Upper lobe of left lung (tissue), 6 donors: ENCODE measurements around the gene DLST. TPM values are rescaled to one million over a fixed set of nuclear protein-coding genes. Genes with fewer than 3 reads are reported as not detected.

Experiments used
- ATAC-seq, 2 donors: fragments of 200-7000 bp; cut with Tn5 transposase; one replicate each; pipeline ENCODE4 v1.9.1; 2022; ENCODE audit warnings: mild to moderate bottlenecking in 2 of 2, moderate library complexity in 2 of 2; ENCODE audit not compliant: low FRiP score in 2 of 2
- DNase-seq, 2 donors: peaks; one replicate each; pipeline ENCODE4 v3.0.0-alpha.2; 2019 to 2020
- H3K27ac ChIP-seq, 4 donors: fragments of 200-600 bp; sonication (generic); one replicate each; pipeline ENCODE4 v1.5.1; 2016 to 2019
- H3K27me3 ChIP-seq, 4 donors: fragments of 200-600 bp; sonication (generic); one replicate each; pipeline ENCODE4 v1.5.1; 2017 to 2019
- H3K36me3 ChIP-seq, 4 donors: fragments of 200-600 bp; sonication (generic); one replicate each; pipeline ENCODE4 v1.5.1; 2016 to 2019
- H3K4me1 ChIP-seq, 4 donors: fragments of 200-600 bp; sonication (generic); one replicate each; pipeline ENCODE4 v1.5.1; 2018 to 2019
- H3K4me3 ChIP-seq, 4 donors: fragments of 200-600 bp; sonication (generic); one replicate each; pipeline ENCODE4 v1.5.1; 2017 to 2019; ENCODE audit warnings: mild to moderate bottlenecking in 2 of 4, moderate library complexity in 1 of 4
- H3K9me3 ChIP-seq, 4 donors: fragments of 200-600 bp; sonication (generic); one replicate each; pipeline ENCODE4 v1.5.1; 2018 to 2019
- CTCF ChIP-seq, 6 experiments: fragments of 450-650 bp in 4 of 6; fragments of 200-600 bp in 2 of 6; sonication (generic) in 2 of 6; IDR thresholded peaks; one replicate each; pipeline ENCODE4 v1.5.1; 2016 to 2019; ENCODE audit warnings: antibody characterized with exemption in 6 of 6
- EP300 ChIP-seq, 4 donors: sonication (generic); formaldehyde crosslinking; IDR thresholded peaks; one replicate each; pipeline ENCODE4 v1.5.1; 2017; ENCODE audit warnings: antibody characterized with exemption in 4 of 4, control low read depth in 2 of 4
- POLR2A ChIP-seq, 4 donors: fragments of 450-650 bp; IDR thresholded peaks; one replicate each; pipeline ENCODE4 v1.5.1; 2016 to 2017; ENCODE audit warnings: antibody characterized with exemption in 4 of 4, mild to moderate bottlenecking in 2 of 4
- POLR2AphosphoS5 ChIP-seq, 2 donors: sonication (generic); formaldehyde crosslinking; IDR thresholded peaks; one replicate each; pipeline ENCODE4 v1.5.1; 2017; ENCODE audit warnings: antibody characterized with exemption in 2 of 2
- WGBS, 2 donors: methylation state at CpG; one replicate each; pipeline ENCODE4 v1.1.5; 2017 to 2018; 5-methylcytosine and 5-hydroxymethylcytosine counted together
- total RNA-seq, 6 donors: library from RNA; depleted of rRNA in 4 of 6; stranded (reverse); fragments of >200 nt in 4 of 6; gene quantifications; one replicate each; pipeline versions ENCODE4 v1.1.0 to v1.2.1, GENCODE V29; 2016 to 2021
- donor health status: DM: no; HTN: no; CAD: no; lungs with moderate emphysema.
- donor health status: DM: no; HTN: yes; CAD: no; lungs with severe emphysema.

Gene DLST
- total RNA-seq, 6 donors from 2014 or later: 81.0 to 95.3 (median 83.1) TPM

- no peak for ATAC-seq
- H3K36me3 ChIP-seq: peaks cover 0 to 14% (median 0%) of the 10 kb centered on the region in 4 donors
- H3K27ac ChIP-seq: no peak overlapping the region
- H3K4me3 ChIP-seq: no peak overlapping the region
- no peaks in the 10 kb centered on the region for H3K27me3 ChIP-seq
- H3K4me1 ChIP-seq: peaks cover 0 to 17% (median 6%) of the 10 kb centered on the region in 4 donors
- 92 to 93% methylated on average over 6 to 14 of the region's 14 CpGs for WGBS, 2 donors
- no peaks in the 10 kb centered on the region for H3K9me3 ChIP-seq
- DNase-seq: peak in 1 of 2 donors; percentile 85
- no peak for TF ChIP-seq EP300 (IDR thresholded peaks at IDR 0.05)
- TF ChIP-seq POLR2A (IDR thresholded peaks at IDR 0.05): no peak
- no peak for TF ChIP-seq CTCF (IDR thresholded peaks at IDR 0.05)
- no peak for TF ChIP-seq POLR2AphosphoS5 (IDR thresholded peaks at IDR 0.05)
Observed at GRCh38 chr14:74909501-74909900, 27.8 kb downstream of the DLST start.

- no peaks in the 10 kb centered on the region for H3K27me3 ChIP-seq
- WGBS, 2 donors: 86 to 92% methylated on average over 8 to 10 of the region's 10 CpGs
- no peak for TF ChIP-seq CTCF (IDR thresholded peaks at IDR 0.05)
- TF ChIP-seq POLR2A (IDR thresholded peaks at IDR 0.05): no peak
- no peak for TF ChIP-seq EP300 (IDR thresholded peaks at IDR 0.05)
- no peak for TF ChIP-seq POLR2AphosphoS5 (IDR thresholded peaks at IDR 0.05)
- DNase-seq (no peak), ATAC-seq (no peak)
- no peak overlapping the region for H3K27ac ChIP-seq
- H3K4me3 ChIP-seq: no peak overlapping the region
- no peaks in the 10 kb centered on the region for H3K9me3 ChIP-seq
- peaks cover 0 to 17% (median 6%) of the 10 kb centered on the region in 4 donors for H3K4me1 ChIP-seq
- H3K36me3 ChIP-seq: peaks cover 0 to 14% (median 0%) of the 10 kb centered on the region in 4 donors
Observed at GRCh38 chr14:74909911-74910310, 28.2 kb downstream of the DLST start.

GRCh38 chr14:74910556-74910955 lies 28.8 kb downstream of the DLST start:
- H3K9me3 ChIP-seq: no peaks in the 10 kb centered on the region
- DNase-seq (no peak), ATAC-seq (no peak)
- TF ChIP-seq EP300 (IDR thresholded peaks at IDR 0.05) (no peak), POLR2A (IDR thresholded peaks at IDR 0.05) (no peak), CTCF (IDR thresholded peaks at IDR 0.05) (no peak), POLR2AphosphoS5 (IDR thresholded peaks at IDR 0.05) (no peak)
- no peak overlapping the region for H3K4me3 ChIP-seq
- H3K27me3 ChIP-seq: no peaks in the 10 kb centered on the region
- no peak overlapping the region for H3K27ac ChIP-seq
- peaks cover 0 to 15% (median 6%) of the 10 kb centered on the region in 4 donors for H3K4me1 ChIP-seq
- WGBS, 2 donors: 57 to 73% methylated on average over 10 of the region's 10 CpGs
- peaks cover 0 to 9% (median 0%) of the 10 kb centered on the region in 4 donors for H3K36me3 ChIP-seq

- DNase-seq (no peak), ATAC-seq (no peak)
- Histone ChIP-seq H3K27me3 (no peaks in the 10 kb centered on the region), H3K9me3 (no peaks in the 10 kb centered on the region), H3K27ac (no peak overlapping the region), H3K4me3 (no peak overlapping the region), H3K36me3 (peaks cover 0 to 8% (median 0%) of the 10 kb centered on the region in 4 donors), H3K4me1 (peaks cover 0 to 11% (median 6%) of the 10 kb centered on the region in 4 donors)
- 92 to 100% methylated on average over 1 to 6 of the region's 6 CpGs for WGBS, 2 donors
- no peak for TF ChIP-seq POLR2AphosphoS5 (IDR thresholded peaks at IDR 0.05)
- TF ChIP-seq CTCF (IDR thresholded peaks at IDR 0.05): no peak
- no peak for TF ChIP-seq POLR2A (IDR thresholded peaks at IDR 0.05)
Observed at GRCh38 chr14:74911221-74911620, 29.5 kb downstream of the DLST start.

GRCh38 chr14:74911704-74912103 lies 30.0 kb downstream of the DLST start:
- no peaks in the 10 kb centered on the region for H3K27me3 ChIP-seq
- 77 to 78% methylated on average over 4 to 5 of the region's 5 CpGs for WGBS, 2 donors
- H3K36me3 ChIP-seq: peaks cover 0 to 3% (median 0%) of the 10 kb centered on the region in 4 donors
- no peak overlapping the region for H3K27ac ChIP-seq
- no peaks in the 10 kb centered on the region for H3K9me3 ChIP-seq
- TF ChIP-seq CTCF (IDR thresholded peaks at IDR 0.05): no peak
- no peak for TF ChIP-seq POLR2A (IDR thresholded peaks at IDR 0.05)
- no peak for TF ChIP-seq EP300 (IDR thresholded peaks at IDR 0.05)
- TF ChIP-seq POLR2AphosphoS5 (IDR thresholded peaks at IDR 0.05): no peak
- DNase-seq (no peak), ATAC-seq (no peak)
- H3K4me3 ChIP-seq: no peak overlapping the region
- peaks cover 0 to 11% (median 6%) of the 10 kb centered on the region in 4 donors for H3K4me1 ChIP-seq
